GM21576 (cell line): ENCODE measurements around the gene TACC2.

Experiments used
- ATAC-seq: cut with Tn5 transposase; IDR thresholded peaks from one replicate; pipeline ENCODE4 v1.9.1; 2021; ENCODE audit warnings: mild to moderate bottlenecking, moderate library complexity; ENCODE audit not compliant: unreplicated experiment

Gene TACC2

DNA sequence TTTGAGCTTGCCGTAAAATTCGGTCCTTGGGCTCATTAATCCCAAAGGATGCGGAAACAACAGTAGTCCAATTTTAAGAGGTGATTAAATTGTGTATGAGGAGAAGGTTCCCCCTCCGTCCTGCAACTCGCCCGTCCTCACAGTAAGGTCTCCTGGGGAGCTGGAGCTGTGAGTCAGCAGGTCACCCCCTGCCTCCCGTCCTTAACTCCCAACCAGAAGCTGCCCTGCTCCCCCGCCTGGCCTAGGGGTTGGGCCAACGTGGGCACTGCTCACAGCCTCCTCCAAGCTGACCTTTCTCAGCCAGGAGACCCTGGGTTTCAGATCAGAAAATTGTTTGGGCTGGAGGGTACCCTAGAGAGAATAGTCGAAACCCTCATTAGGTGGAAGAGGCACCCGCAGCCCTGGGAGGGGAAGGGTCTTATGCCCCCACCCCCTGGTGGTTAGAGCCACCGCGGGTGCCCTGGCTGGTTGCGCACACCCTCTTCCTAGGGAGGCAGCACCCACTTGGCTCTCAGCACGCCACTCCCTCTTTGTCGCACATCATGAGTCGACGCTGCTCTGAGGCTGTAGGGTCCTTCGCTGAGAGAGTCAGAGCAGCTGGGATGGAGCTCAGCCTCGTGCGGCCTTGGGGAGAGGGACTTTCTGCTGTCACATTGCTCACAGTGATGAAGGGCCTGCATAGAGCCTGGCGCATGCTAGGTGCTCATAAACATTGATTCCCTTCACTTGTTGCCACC, 131.2 kb downstream of the TACC2 start:
- ATAC-seq, result no peak

- ATAC-seq, result no peak
Observed at GRCh38 chr10:122121059-122121458, 132.1 kb downstream of the TACC2 start.

GRCh38 chr10:122122493-122122892, 133.5 kb downstream of the TACC2 start:
- no peak for ATAC-seq

- ATAC-seq, result no peak
Observed at GRCh38 chr10:122123186-122123585, 134.2 kb downstream of the TACC2 start.

DNA sequence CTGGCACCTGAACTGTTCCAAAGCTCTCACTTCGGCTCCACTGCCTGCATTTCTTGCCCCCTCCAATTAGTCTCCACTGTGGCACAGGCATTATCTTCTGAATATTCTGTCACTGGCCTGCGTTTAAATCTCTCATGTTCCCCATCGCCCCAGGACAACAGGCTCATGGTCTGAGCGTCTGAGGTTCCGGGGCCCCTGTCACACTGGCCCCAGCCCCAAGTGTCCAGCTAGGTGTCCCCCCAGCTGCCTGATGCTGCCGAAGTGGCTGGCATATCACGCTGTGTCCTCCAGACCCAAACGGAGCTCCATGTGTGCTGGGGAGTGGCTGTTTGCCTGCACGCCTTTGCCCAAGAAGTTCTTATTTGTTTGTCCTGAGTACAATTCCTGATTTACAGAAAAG, 135.4 kb downstream of the TACC2 start:
- no peak for ATAC-seq

DNA sequence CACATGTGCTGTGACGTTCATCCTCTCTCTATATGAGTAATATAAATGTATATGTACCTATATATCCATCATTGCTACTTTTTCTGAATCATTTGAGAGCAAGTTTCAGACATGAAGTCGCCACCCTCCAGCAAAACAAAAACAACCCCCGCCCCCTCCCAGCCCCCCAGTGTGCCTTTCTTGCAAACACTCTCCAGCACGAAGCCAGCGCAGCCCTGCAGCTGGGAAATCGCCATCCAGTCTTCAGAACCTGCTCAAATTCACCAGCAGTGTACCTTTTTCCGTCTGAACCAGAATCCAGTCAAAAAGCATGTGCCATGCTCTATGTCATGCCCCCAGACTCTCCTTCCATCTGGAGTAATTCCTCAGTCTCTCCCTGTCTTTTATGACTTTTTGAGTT, 135.8 kb downstream of the TACC2 start:
- no peak for ATAC-seq

GRCh38 chr10:122126763-122127659, 138.0 kb downstream of the TACC2 start:
- no peak for ATAC-seq

GRCh38 chr10:122127943-122128342, 139.0 kb downstream of the TACC2 start:
- no peak for ATAC-seq

DNA sequence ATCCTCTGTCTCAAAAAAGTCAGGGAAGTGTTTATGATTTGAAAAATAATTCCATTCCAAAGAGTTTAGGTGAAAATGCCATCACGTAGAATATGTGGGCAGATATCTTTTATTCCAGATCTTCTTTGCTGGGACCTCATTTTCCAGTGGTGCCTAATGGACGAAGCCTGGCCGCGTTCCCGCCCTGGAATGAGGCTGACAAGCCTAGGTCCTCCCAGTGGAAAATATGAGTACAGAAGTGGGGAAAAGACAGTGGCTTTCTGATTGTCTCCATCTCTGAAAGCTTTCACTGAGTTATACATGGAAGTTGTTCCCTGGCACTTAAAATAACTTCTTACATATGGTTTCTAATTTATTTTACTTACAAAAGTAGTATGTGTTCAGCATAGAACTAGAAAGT, 139.4 kb downstream of the TACC2 start:
- no peak for ATAC-seq

DNA sequence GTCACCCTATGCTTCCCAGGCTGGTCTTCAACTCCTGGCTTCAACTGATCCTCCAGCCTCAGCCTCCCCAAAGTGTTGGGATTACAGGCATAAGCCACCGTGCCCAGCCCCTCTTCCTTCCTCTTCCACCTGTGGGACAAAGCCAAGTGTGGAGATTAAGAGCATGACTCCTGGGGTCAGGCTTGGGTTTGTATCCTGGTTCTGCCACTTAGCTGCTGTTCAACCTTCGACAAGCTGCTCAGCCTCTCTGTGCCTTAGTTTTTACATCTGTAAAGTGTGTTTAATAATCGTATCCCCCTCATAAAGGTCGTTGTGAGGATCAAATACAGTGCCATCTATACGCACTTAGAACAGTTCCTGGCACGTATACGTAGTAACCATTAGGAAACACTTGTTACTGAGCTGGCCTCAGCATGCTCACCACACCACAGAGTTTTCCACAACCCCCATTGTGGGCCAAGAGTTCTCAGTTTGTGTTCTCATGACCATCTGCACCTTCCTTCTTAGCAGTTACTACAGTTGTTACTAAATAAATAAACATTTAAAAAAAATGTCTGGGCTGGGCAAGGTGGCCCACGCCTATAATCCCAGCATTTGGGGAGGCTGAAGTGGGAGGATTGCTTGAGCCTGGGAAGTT, 141.6 kb downstream of the TACC2 start:
- ATAC-seq, result no peak

DNA sequence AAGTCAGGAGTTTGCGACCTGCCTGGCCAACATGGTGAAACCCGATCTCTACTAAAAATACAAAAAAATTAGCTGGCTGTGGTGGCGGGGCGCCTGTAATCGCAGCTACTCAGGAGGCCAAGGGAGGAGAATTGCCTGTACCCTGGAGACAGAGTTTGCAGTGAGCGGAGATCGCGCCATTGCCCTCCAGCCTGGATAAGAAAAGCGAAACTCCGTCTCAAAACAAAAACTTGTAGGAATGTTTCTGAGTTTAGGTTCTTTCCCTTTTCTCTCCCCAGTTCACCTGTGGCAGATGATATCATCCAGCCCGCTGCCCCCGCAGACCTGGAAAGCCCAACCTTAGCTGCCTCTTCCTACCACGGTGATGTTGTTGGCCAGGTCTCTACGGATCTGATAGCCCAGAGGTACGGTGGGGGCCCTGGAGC, 143.4 kb downstream of the TACC2 start:
- no peak for ATAC-seq

DNA sequence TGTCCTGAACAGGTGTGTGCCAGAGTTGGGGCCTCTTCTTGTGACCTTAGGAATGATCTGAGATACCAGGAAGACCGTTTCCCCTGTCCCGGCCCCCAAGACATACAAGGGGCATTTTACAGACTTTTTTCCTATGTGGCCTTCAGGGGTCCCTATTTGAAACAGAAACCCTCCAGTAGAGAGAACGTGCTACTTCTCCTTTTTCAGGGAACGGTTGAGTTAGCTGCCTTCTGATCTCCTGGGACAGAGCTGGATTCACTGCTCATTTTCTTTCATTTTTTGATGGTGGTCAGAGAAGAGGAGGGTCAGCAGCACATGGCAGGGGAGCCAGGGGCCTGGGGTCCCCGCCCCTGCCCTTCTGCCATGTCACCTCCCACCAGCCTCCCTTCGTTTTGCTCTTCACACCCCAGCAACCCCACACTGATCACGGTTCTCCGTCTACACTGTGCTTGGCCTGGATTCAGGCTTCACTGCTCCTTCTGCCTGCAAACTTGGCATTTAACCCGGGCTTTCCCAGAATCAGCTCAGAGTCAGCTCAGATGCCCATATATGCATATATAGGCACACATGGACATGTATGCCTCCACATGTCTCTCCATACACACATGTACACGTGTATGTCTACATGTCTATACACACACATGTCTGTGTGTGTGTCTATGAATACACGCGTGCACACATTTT, 144.1 kb downstream of the TACC2 start:
- ATAC-seq, result no peak

- ATAC-seq, result no peak
Observed at GRCh38 chr10:122135251-122136025, 146.5 kb downstream of the TACC2 start.

DNA sequence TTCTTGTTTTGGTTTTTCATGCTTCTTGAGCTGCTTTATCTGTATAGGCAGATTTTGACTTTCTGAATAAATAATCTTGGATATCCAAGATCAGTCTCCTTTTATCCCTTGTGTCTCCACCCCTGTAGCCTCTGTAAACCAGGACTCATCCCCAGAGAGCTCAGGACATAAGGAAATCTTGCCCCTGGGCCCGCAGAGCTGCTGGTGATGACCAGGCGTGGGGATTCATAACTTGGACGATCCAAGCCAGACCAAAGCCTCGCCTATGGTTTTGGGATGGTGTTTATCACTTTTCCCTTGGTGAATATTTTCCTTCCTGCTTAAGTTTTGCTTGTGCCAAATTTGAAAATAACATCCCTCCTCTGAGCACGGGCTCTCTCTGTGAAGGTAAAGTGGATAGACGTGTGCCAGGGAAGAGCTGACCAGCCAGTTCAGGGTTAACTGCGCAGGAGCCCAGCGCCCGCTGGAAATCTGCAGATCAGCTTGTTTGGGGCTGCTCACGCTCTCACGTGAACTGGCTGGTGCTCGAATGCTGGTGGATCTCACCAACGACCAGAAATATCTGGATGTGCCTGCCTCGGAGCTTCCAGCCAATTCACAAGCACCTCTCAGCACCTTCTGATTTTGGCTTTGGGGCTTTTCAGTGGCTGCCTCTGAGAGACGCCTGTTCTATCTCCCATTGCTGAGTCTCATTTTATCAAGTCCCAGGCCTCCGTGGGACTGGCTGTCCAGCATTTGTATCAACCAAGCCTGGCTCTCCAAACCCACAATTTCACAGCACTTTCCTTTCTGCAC, 150.1 kb downstream of the TACC2 start:
- no peak for ATAC-seq

GRCh38 chr10:122139627-122140170, 150.7 kb downstream of the TACC2 start:
- ATAC-seq, result no peak

DNA sequence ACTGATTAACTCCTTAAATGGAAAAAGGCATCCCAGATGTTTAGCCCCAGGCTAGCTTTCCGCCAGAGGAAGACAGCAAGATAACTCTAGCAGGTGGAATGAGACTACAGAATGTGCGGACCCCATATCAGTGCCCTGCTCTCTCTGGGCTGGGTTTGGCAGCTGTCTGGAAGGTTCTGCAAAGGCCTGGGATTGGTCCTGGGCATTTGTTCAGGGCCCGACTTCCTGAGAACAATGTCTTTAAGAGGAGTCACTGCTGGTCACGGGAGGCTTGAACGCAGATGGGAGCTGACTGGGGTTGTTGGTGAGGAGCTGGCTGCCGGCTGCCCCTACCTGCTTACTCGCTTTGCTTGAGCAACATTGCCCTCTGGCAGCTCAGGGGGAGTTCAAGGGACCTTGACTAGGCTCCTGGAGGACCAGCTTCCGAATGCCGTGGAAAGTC, 151.5 kb downstream of the TACC2 start:
- ATAC-seq, result no peak

GRCh38 chr10:122140941-122141623, 152.1 kb downstream of the TACC2 start:
- ATAC-seq, result no peak

- no peak for ATAC-seq
Observed at GRCh38 chr10:122141821-122142640, 153.1 kb downstream of the TACC2 start.
